Muscle of leg (tissue), 11 donors: ENCODE measurements around the gene TMIE. TPM values are rescaled to one million over a fixed set of nuclear protein-coding genes. Genes with fewer than 3 reads are reported as not detected.

Experiments
- DNase-seq: peaks from one replicate; pipeline ENCODE4 v3.0.0; 2013
- H3K27ac ChIP-seq: one replicate; pipeline ENCODE4 v1.5.1; 2013; ENCODE audit warnings: mild to moderate bottlenecking, low read length, control low read depth
- H3K27me3 ChIP-seq: one replicate; pipeline ENCODE4 v1.6.1; 2013; ENCODE audit warnings: low read length; ENCODE audit not compliant: control insufficient read depth, insufficient read depth
- H3K36me3 ChIP-seq: one replicate; pipeline ENCODE4 v1.6.1; 2013; ENCODE audit warnings: low read length; ENCODE audit not compliant: control insufficient read depth, insufficient read depth
- H3K4me1 ChIP-seq: one replicate; pipeline ENCODE4 v1.6.1; 2013; ENCODE audit warnings: low read length; ENCODE audit not compliant: control insufficient read depth, insufficient read depth
- H3K4me3 ChIP-seq: one replicate; pipeline ENCODE4 v1.5.1; 2013; ENCODE audit warnings: low read length, control low read depth
- H3K9me3 ChIP-seq: replicated peaks from 2 replicates; pipeline ENCODE4 v1.6.1; 2013; ENCODE audit warnings: low read depth, low read length; ENCODE audit not compliant: control insufficient read depth
- WGBS: methylation state at CpG from one replicate; pipeline ENCODE4 v1.1.5; 2013; ENCODE audit warnings: missing lambda C conversion rate; ENCODE audit not compliant: insufficient coverage; 5-methylcytosine and 5-hydroxymethylcytosine counted together
- polyA plus RNA-seq, 8 donors: library from polyadenylated mRNA; unstranded; fragments of 120-200 nt; gene quantifications; one replicate each; pipeline versions ENCODE4 v1.2.1 to v1.2.3, GENCODE V29; 2013; ENCODE audit warnings: inconsistent platforms in 1 of 8, low replicate concordance in 1 of 8; ENCODE audit not compliant: insufficient read length in 8 of 8, insufficient read depth in 1 of 8
- total RNA-seq: library from RNA; stranded (reverse); fragments of 120-200 nt; gene quantifications from one replicate; pipeline ENCODE4 v1.2.4, GENCODE V29; 2013

TMIE gene
- total and polyA plus RNA-seq, 9 donors, result 0.32 to 1.0 (median 0.74) TPM

DNA sequence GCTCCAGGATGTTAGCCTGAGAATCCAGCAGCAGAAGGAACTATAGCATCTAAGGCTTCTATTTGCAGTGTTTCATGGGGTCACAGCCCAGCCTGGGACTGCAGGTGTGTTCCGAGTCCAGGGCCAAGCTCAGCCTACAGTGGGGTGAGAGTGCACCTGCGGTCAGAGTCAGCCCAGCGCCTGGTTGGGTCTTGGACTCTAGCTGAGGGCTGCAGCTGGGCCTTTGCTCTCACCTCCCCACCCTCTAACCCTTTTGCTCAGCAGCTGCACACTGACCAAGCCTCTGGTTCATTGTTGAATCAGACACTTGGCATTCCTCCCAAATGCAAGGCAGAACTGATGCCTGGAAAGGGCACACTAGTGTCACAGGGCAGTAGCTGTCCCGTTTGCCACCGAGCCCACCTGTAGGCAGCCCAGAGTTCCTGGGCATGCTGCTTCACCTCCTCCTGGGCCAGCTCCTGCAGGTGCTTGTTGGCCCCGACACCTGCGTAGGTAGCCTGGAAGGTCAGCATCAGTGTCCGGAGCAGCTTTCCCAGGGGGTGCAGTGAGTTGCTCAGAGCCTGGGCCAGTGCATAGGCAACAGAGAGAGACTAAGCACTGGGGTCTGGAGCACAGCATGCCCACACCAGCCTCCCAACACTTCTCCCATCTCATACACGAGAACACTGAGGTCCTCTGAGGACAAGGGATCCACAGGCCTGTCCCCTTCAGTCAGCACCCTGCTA is 25.2 kb upstream of the TMIE start:
- WGBS, result 75% methylated on average over 7 of the region's 9 CpGs
- Histone ChIP-seq H3K36me3 (no peaks in the 10 kb centered on the region), H3K9me3 (no peaks in the 10 kb centered on the region), H3K4me3 (no peak overlapping the region), H3K27ac (no peak overlapping the region), H3K4me1 (peaks cover 23% of the 10 kb centered on the region), H3K27me3 (peaks cover 4% of the 10 kb centered on the region)
- DNase-seq, result peak; percentile 53

DNA sequence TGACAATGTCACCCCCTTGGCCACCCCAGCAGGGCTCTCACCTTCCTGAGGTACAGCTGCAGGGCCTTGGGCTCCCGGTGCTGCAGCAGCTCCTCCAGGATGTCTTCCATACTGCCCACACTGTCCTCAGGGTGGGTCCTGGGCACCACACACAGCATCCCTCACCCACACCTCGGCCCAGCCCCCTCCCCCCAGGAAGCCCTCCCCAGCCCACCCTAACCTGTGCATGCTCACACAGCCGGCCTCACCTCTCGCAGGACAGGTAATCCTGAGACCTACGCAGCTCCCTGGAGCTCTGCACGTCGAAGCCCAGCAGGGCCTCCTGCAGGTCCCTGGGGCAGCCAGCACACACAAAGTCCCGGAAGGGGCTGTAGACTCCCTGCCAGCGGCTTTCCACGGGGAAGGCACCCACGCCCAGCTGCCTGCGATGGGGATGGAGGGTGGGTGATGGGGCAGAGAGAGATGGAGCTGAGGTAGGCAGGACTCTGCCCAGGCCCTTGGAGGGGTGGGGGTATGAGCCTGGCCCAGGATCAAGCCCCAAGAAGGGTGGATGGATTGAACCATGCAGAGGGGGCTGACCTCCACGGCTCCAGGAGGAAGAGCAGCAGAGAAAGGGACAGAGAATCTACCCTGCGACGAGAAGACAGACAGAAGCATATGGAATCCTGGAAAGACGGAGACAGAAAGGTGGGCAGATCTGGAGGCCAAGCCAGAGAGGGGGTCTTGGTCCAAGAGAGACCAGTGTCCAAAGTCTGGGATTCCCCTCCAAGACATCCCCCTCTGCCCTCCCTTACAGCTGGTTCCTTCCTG is 24.4 kb upstream of the TMIE start:
- Histone ChIP-seq H3K27ac (no peak overlapping the region), H3K27me3 (peaks cover 3% of the 10 kb centered on the region), H3K4me1 (peaks cover 23% of the 10 kb centered on the region), H3K4me3 (no peak overlapping the region), H3K36me3 (no peaks in the 10 kb centered on the region), H3K9me3 (no peaks in the 10 kb centered on the region)
- 63% methylated on average over 15 of the region's 16 CpGs for WGBS
- DNase-seq, result no peak

DNA sequence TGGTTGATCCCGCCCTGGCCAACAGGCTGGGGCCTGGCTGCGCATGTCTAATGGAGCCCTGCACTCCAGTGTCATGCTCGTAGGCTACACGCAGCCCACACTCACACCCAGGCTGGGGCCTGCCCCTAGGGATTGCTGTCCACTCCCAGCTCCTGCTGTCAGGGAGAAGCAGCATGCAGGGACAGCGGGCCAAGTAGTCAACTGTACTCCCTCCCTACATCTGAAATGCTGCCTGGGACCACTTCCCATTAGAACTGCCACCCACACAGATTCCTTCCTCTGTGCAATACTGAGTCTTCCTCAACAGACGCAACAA is 23.8 kb upstream of the TMIE start:
- Histone ChIP-seq H3K27me3 (peaks cover 3% of the 10 kb centered on the region), H3K9me3 (no peaks in the 10 kb centered on the region), H3K4me3 (no peak overlapping the region), H3K36me3 (no peaks in the 10 kb centered on the region), H3K4me1 (peaks cover 23% of the 10 kb centered on the region), H3K27ac (no peak overlapping the region)
- 31% methylated on average over 6 of the region's 6 CpGs for WGBS
- DNase-seq, result peak; percentile 83

DNA sequence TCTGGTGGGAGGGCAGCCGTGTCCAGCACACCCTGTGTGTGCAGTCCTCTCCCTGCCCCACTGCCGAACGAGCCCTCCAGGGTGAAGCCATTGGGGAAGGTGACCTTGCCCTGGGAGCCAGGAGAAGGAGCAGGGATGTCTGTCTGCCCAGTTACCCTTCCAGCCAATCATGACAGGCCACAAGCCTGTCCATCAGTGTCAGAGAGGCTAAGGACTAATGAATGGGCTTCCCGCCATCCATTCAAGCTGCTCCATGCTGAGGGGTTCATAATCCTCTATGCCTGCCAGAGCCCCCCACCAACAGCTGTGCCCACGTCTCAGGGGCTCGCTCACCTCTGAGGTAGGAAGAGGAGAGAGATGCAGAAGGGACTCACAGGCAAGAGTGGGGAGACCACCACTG is 22.9 kb upstream of the TMIE start:
- peaks cover 2% of the 10 kb centered on the region for H3K27me3 ChIP-seq
- H3K9me3 ChIP-seq, result no peaks in the 10 kb centered on the region
- H3K36me3 ChIP-seq, result no peaks in the 10 kb centered on the region
- H3K4me3 ChIP-seq, result no peak overlapping the region
- DNase-seq, result no peak
- no peak overlapping the region for H3K27ac ChIP-seq
- peaks cover 23% of the 10 kb centered on the region for H3K4me1 ChIP-seq
- WGBS, result 83% methylated on average over 2 of the region's 6 CpGs

DNA sequence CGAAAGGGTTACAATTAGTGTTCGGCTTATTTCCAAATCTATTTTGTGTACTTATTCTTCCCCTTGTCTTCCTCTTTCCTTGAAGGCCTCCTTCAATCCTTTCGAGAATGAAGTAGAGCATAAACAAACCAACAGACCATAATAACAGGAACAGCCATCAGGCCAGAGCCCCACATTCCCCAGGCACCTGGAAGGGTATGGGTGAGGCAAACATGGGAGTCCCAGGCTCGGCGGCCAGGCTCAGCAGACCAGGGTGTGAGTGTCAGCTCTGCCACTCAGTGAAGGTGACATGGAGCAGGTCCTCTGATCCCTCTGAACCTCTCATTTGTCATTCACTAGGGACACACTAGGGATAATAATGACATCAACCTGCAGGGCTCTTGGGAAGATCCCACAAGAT is 21.5 kb upstream of the TMIE start:
- Histone ChIP-seq H3K27ac (no peak overlapping the region), H3K36me3 (no peaks in the 10 kb centered on the region), H3K4me3 (no peak overlapping the region), H3K4me1 (peaks cover 23% of the 10 kb centered on the region), H3K9me3 (no peaks in the 10 kb centered on the region), H3K27me3 (no peaks in the 10 kb centered on the region)
- WGBS, result 77% methylated on average over 3 of the region's 5 CpGs
- DNase-seq, result no peak

DNA sequence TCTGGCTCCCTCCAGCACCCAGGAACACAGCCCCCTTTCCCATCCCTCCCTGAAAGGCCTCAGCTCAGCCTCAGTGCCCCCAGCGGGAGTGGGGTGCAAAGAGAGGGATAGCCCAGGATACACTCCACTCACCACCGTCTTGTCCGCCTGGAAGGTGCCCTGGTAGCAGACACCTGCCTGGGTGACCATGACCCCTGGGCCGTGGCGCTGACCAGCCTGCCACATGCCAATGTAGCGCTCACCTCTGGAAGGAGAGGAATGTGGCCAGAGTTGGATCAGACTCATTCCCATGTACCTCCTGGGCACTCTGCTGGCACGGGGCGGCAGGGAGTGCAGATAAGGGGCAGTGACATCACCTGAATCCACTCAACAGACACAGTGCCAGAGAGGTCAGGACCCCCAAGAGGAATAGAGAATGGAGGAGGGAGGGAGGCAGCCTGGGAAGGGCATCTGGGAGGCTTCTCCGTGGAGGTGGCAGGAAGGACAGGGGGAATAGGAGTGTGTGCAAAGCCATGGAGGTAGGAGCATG is 20.8 kb upstream of the TMIE start:
- Histone ChIP-seq H3K27me3 (no peaks in the 10 kb centered on the region), H3K4me3 (no peak overlapping the region), H3K9me3 (no peaks in the 10 kb centered on the region), H3K4me1 (peaks cover 22% of the 10 kb centered on the region), H3K36me3 (no peaks in the 10 kb centered on the region), H3K27ac (no peak overlapping the region)
- DNase-seq, result no peak
- WGBS, result 83% methylated on average over 2 of the region's 9 CpGs

DNA sequence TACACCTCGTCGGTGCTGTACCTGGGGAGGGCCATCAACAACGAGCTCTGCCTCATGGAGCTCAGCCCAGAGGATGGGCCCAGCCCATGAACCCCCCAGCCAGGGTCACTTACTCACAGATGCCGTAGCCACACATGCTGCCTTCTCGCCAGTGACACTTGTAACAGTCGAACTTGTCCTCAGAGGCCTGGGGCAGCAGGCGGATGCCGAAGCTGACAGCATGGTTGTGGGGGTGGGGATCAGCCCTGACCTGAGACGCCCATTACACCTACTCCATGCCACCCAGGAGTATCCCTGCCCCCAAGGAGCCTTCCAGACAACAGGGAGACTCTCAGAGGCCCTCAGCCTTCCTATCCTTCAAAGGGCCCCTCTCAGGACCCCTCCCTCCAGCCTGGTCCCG is 19.8 kb upstream of the TMIE start:
- peaks cover 4% of the 10 kb centered on the region for H3K27me3 ChIP-seq
- H3K4me1 ChIP-seq, result peaks cover 13% of the 10 kb centered on the region
- 63% methylated on average over 5 of the region's 10 CpGs for WGBS
- no peak overlapping the region for H3K4me3 ChIP-seq
- DNase-seq, result no peak
- no peak overlapping the region for H3K27ac ChIP-seq
- H3K9me3 ChIP-seq, result no peaks in the 10 kb centered on the region
- H3K36me3 ChIP-seq, result no peaks in the 10 kb centered on the region

DNA sequence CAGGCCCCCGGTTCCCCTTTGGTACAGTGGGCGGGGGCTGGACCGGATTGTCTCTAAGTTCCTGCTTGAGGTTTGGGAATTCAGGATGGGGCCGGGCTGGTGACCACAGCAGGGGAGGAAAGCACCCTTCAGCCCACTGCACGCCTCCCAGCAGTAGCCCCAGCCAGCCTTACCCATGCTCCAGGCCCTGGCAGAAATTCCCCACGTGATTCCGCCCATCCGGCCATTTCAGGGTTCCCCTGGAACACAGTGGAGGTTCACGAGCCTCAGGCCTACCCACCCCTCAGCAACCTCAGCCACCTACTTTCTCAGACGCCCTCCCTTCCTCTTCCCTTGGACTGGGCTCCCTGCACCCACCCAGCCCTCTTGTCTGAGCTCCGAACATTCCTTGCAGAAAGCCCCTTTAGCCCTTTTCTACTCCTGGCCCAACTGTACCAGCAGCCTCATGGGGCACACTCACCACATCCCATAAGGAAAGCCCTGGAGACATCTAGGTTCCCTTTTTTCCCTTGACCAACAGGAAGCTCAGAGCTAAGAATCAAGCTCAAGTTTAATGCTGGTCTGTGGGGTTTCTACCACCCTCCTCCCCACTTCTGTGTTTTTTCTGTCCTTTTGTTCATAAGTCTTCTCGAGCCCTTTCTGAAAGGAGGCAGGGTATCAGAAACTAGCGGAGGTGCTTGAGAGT is 19.2 kb upstream of the TMIE start:
- no peak overlapping the region for H3K4me3 ChIP-seq
- H3K36me3 ChIP-seq, result no peaks in the 10 kb centered on the region
- no peak overlapping the region for H3K27ac ChIP-seq
- 69% methylated on average over 9 of the region's 13 CpGs for WGBS
- H3K4me1 ChIP-seq, result peaks cover 7% of the 10 kb centered on the region
- no peak for DNase-seq
- H3K27me3 ChIP-seq, result peaks cover 4% of the 10 kb centered on the region
- no peaks in the 10 kb centered on the region for H3K9me3 ChIP-seq

DNA sequence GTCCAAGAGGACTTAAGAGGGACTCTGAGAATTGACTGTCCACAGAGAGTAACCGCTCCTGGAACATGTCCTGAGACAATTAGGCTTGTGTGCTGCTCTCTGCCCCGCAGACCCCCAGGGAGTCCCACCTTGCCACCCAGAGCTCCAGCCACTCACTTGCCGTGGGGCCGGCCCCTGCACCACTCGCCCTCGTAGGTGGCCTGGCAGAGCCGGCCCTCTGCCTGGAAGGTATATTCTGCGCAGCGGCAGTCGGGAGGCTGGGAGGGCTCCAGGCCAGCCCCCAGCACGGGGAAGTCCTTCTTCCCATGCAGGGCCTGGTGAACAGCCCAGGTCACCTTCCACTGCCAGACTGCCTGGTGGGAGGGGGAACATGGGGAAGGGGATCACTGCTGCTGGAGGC is 18.2 kb upstream of the TMIE start:
- 82% methylated on average over 3 of the region's 11 CpGs for WGBS
- H3K9me3 ChIP-seq, result no peaks in the 10 kb centered on the region
- no peaks in the 10 kb centered on the region for H3K36me3 ChIP-seq
- H3K4me3 ChIP-seq, result no peak overlapping the region
- H3K27me3 ChIP-seq, result peaks cover 4% of the 10 kb centered on the region
- H3K27ac ChIP-seq, result no peak overlapping the region
- H3K4me1 ChIP-seq, result no peaks in the 10 kb centered on the region
- no peak for DNase-seq

DNA sequence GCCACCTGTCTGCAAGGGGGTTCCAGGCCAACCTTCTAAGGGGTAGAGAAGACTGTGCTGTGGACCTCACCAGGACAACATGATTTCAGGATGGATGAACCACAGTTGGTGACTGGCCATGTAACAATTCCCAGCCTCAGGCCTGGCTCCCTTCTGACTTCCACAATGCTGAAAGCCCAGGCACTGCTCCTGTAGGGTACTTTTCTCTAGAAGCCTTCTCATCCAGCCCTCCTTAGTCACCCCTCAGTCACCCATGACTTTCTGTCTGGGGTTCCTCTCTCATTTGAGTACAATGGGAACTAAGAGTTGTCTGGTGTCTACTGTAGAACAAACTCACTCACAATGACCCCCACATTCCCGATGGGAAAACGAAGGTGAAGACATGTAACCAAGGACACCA is 16.3 kb upstream of the TMIE start:
- WGBS, result 75% methylated on average over 2 of the region's 2 CpGs

More for the DNA sequence above, 16.3 kb upstream of the TMIE start:
- H3K27me3 ChIP-seq, result peaks cover 4% of the 10 kb centered on the region
- H3K36me3 ChIP-seq, result no peaks in the 10 kb centered on the region
- no peaks in the 10 kb centered on the region for H3K4me1 ChIP-seq
- DNase-seq, result no peak
- no peak overlapping the region for H3K27ac ChIP-seq
- H3K9me3 ChIP-seq, result no peaks in the 10 kb centered on the region
- no peak overlapping the region for H3K4me3 ChIP-seq
